ENCODE data around the gene SPAG6.
A peak's percentile ranks its signal among the peaks of the same experiment; 100 is the strongest.
"Not testable (repeated sequence)": the region's sequence is repeated elsewhere in the genome, so short reads cannot be mapped to it uniquely, and the experiment has no call there.

Gene SPAG6

DNA sequence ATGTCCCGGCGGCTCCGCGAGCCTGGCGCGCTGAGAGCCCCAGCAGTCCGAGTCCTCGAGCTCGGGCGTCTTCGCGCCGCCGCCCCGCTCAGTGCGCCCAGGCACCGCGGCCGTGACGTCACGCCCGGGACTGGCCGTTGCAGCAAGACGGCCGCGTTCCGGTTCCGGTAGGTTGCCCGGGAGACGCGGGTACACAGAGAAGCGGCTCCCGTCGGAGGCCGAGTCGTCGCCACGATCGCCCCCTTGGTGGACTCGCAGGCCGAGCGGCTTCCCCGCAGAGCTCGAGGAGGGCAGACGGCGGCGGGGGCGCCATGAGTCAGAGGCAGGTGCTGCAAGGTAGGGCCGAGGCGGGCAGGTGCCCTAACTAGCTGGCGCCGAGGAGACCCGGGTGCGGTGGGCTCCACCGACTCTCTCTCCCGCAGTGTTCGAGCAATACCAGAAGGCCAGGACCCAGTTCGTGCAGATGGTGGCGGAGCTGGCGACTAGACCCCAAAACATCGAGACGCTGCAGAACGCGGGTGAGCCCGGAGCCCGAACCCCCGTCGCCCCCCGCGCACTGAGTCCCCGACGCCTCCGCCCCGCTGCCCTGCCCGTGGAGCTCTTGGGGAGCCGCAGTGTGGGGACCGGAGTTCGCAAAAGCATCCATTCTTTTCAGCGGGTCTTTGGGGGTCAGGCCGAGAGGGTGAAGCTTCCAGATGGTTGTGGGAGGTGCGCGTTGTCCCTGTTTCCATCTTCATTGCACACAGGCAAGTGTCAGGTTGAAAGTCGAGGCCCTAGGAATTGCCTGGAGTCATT lies at the start of gene SPAG6:
Gene SPAG6, plus strand, starts transcription at position 196 of the 795 bp plus-strand sequence. Its CDS starts 116 bp downstream, at position 312.
- DNase-seq (ENCODE audit: low spot score) = no peak

DNA sequence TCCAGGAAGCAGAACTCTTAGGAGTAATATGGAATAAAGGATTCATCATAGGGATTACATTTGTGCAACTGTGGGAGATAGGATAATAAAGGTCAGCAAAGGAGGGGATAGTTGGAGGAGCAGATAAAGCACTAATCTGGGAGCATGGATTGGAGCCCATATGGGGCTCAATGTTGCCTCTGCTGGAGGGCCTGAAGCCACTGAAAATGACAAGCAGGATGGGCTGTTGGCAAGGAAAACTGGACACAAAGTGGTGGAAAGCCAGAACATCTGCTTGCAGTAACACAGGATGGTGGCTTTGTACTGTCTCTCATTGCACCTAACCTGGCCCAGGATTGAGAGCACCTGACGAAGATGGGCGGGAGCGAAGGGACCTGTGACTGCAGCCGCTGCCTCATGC lies 44.1 kb upstream of the SPAG6 start:
- DNase-seq (ENCODE audit: low spot score) = no peak

DNA sequence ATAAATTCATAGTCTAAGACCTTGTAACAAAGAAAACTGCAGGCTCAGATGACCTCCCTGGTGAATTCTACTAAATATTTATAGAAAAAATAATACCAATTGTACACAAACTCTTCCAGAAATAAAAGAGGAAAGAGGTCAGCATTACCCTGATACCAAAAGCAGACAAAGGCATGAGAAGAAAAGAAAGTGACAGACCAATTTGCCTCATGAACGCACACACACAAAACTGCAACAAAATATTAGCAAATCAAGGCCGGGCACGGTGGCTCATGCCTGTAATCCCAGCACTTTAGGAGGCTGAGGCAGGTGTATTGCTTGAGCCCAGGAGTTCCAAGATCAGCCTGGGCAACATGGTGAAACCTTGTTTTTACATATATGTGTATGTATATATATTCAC lies 41.8 kb upstream of the SPAG6 start:
- no peak for DNase-seq (ENCODE audit: low spot score)

DNA sequence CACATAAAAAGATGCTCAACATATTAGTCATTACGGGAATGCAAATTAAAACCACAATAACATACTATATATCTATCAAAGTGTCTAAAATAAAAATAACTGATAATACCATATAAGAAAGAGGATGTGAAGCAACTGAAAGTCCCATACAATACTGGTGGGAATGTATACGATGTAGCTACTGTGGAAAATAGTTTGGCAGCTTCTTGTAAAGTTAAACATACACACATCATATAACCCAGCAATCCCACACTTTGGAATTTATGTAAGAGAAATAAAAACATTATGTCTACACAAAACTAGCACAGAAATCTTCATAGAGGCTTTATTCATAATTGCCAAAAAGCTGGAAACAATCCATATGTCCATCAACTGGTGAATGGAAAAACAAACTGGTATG lies 39.6 kb upstream of the SPAG6 start:
- DNase-seq (ENCODE audit: low spot score) = no peak

DNA sequence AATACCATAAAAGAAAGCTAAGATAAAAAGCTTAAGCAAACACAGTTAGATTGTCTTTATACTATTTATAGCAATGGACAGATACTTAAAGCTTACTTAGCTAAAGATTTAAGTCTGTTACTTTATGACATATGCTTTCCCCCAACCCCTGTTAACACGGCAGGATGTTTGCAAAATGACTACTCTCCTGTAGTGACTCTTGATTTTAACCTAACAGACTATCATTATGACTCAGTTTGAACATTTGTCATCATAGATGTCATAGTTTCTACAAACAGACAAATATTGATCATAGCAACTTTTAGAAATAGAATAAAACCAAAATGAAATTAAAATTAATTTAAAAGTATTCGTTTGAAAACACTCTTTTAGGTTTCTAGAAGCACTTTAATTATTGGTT lies 36.9 kb upstream of the SPAG6 start:
- peak; percentile 57 for DNase-seq (ENCODE audit: low spot score)

DNA sequence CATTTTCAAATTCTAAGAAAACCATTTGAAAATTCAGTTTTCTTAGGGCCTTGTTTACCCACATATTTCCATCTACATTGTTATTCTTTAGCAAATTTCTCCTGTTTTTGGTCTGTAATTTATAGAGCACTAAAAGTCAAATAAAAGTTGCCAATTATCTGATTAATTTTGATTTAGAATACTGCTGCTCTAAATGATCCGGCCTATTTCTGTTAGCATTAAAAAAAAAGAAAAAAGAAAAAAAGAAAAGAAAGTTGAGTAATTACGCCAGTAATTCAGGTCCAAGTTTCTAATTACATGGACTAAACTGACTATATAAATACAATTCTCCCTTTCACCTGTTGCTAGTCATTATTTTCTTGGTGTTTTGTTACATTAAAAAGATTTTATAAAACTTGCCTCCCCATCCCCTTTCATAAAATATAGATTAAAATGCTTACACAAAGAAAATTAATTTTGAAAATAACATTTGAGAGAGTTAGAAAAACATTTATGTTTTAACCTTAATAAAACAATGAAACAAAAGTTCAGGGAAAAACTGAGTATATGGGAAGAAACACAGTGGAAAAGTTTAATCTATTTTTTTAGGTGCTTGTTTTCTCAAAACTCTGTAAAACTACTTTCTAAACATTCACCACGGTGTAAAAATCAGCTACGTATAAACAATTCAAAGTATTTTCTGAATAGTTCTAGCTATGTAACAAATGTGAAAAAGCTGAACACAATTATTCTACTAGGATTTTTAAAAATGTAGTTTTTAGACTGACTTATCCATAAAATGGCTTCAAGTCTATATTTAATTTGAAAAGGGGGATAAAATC lies 35.9 kb upstream of the SPAG6 start:
- DNase-seq (ENCODE audit: low spot score) = no peak

DNA sequence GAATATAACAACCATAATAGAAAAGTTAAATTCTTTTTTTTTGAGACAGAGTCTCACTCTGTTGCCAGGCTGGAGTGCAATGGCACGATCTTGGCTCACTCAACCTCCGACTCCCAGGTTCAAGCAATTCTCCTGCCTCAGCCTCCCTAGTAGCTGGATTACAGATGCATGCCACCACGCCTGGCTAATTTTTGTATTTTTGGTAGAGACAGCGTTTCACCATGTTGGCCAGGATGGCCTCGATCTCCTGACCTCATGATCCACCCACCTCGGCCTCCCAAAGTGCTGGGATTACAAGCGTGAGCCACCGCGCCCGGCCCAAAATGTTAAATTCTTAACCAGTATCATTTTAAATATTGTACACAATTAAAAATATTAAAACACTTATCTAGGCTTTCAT lies 35.3 kb upstream of the SPAG6 start:
- DNase-seq (ENCODE audit: low spot score) = not testable (repeated sequence)

DNA sequence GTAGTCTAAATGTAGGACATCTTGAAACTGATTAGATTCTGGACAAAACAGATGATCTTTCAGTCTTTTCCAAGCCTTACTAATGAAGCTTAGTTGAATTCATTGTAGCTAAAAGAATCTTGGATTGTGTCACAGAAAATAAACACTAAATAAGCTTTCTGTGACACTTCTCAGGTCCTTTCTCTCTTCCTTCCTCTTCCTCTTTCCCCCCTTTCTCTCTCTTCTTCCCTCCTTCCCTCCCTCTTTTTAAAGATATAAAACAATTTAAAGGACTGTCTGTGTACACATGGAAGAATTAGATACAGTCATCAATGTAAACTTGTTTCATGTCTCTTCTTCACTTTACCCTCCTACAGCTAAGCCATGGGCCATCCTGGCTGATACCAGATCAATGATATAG lies 34.4 kb upstream of the SPAG6 start:
- DNase-seq (ENCODE audit: low spot score) = no peak

DNA sequence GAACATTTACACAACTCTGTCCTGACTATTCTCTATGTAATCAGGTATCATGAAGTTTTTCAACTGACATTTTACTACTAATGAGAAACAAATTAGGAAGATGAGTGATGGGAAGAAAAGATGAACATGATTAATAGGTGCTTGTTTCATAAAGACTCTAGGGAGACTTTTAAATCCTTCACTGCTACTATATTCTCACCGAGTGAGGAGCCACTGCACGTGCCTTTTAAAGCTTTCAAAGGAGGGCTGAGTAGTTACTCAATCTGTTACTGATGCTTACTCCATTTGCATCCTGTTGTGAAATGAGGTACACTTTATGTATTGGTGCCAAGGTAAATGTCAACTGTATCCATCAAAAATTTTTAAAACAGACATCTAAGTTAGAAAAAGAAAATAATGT lies 30.4 kb upstream of the SPAG6 start:
- no peak for DNase-seq (ENCODE audit: low spot score)

DNA sequence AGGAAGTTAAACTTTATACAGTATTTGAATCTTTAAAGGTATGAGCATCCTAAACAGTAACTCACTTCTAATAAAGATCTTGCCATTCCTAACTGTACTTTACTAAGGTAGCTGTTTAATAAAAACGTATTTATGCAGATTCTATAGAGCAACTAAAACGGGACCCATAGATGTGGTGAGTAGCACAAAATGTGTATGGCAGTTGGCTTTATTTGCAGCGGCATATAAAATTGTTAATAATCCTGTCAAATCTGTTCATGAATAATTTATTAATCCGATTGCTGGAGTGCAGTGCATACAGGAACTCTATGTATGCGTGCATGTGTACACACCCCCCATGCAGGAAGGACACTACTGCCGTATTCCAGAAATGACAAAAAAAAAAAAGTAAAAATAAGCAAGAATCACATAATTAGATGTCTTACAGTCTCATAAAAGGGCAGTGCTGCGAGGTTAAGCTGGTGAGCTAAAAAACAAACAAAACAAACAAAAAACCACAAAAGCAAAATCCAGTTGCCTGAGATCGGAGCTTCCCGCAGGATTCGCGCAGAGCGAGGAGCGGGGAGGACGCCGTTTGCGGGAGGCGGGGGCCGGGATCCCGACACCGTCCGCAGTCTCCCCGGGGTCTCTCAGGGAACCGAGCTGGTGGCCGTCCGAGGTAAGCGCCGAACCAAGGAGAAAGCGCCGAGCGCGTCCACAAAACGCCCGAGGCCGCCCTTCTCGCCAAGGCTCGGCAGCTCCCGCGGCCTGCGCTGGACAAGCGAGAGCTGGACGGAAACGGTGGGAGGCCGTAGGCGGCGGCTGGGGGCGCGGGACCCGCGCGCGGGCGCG lies 29.6 kb upstream of the SPAG6 start:
- DNase-seq (ENCODE audit: low spot score) = peak; percentile 64

DNA sequence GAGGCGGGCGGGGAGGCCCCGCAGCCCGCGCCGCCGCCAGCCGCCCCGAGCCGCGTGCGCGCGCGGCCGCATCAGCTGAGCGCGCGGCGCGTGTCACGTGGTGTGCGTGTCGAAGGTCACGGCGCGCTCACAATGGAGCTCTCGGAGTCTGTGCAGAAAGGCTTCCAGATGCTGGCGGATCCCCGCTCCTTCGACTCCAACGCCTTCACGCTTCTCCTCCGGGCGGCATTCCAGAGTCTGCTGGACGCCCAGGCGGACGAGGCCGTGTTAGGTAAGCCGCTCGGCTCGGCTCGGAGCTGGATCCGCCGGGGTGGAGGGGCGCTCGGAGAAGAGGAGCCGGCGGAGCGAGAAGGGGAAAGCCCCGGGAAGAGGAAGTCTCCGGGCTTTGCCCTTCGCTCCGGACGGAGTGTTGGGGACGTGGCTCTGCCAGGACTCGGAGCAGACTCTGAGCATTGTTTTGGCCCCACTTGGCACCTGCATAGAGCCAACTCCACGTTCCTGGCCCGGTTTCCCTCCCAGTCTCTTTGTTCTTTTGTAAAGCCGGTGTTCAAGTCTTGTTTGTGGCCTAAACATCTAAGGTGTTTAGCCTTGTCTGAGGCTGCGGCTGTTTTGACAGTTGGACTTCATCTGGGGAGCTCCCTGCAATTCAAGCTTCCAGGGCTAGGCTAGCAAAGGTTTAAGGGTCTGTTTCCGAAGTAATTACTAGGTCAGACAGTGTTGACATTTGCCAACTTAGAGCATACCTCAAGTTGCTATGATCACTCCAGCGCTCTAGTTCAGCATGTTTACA lies 28.8 kb upstream of the SPAG6 start, which contains the start of gene COMMD3:
Gene COMMD3, plus strand, starts transcription at position 103 of the 790 bp plus-strand sequence. Its CDS starts 30 bp downstream, at position 133.
- peak; percentile 78 for DNase-seq (ENCODE audit: low spot score)

DNA sequence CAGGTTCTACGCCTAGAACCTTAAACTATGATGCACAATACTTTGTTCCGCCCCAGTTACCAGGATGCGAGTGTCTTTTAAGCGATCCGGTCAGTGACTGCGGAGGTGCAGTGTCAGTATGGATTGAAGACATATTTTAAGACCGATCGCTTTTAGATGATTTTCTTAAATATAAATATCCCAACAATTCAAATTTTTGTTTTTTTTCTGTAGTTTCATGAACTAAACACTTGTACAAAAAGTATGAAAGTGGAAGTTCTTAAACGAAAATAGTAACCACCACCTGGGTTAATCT lies 28.3 kb upstream of the SPAG6 start:
- DNase-seq (ENCODE audit: low spot score) = no peak

DNA sequence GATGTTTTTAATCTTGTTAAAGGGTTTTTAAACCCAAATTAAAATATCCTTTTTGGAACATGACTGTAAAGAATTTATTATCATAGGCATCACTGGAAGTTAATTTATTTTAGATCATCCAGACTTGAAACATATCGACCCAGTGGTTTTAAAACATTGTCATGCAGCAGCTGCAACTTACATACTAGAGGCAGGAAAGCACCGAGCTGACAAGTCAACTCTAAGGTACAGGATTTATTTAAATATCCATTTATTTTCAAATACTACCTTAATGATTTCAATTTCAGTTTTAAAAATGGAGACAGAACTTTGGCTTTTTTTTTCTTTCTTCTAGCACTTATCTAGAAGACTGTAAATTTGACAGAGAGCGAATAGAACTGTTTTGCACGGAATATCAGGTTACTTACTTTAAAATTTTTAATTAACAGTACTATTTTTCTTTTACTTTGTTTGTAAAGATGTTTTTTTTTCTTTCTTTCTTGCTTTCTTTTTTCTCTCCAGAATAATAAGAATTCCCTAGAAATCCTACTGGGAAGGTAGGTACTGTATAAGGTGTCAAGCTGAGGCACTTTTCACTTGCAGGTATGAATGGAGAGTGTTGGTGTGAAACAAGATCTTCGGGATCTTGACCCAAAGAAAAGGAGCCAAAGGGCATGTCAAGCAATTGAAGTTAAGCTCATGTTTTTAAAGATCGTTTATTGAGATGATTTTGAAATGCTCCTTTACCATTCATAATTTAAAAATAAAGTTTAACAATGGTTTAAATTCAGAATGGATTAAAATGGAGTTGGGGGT lies 27.3 kb upstream of the SPAG6 start:
- no peak for DNase-seq (ENCODE audit: low spot score)

DNA sequence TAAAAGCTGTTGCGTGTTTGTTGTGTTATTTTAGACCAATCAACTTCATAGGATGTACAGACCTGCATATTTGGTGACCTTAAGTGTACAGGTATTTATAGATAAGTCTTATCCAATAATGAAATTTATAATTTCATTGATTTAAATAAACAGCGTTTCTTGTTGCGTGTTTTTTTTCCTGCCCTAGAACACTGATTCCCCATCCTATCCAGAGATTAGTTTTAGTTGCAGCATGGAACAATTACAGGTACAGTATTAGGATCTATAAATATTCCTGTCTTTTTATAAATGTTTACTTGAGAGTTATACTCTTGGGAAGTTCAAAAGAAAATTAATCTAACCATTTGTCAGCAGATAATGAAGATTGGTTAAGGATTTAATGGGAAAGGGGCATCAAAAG lies 26.5 kb upstream of the SPAG6 start:
- DNase-seq (ENCODE audit: low spot score) = no peak

DNA sequence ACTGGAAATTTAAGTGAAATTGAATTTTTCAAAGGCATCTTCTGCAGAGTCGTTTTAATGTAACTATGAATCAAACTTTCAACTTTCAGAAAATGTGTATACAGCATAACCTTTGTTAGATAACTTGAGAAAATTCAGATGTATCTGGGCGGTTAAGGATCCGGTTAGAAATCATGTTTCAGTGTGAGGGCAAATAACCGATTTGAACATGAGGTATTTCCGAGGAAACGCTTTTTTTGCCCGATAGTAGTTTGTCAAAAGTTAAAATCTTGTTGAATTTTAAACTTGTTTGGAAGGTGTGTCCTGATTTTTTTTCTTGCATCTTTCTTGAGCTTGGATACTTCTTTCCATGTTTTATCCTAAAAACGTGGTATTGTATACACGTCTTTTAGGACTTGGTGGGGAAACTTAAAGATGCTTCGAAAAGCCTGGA lies 25.7 kb upstream of the SPAG6 start:
- no peak for DNase-seq (ENCODE audit: low spot score)

DNA sequence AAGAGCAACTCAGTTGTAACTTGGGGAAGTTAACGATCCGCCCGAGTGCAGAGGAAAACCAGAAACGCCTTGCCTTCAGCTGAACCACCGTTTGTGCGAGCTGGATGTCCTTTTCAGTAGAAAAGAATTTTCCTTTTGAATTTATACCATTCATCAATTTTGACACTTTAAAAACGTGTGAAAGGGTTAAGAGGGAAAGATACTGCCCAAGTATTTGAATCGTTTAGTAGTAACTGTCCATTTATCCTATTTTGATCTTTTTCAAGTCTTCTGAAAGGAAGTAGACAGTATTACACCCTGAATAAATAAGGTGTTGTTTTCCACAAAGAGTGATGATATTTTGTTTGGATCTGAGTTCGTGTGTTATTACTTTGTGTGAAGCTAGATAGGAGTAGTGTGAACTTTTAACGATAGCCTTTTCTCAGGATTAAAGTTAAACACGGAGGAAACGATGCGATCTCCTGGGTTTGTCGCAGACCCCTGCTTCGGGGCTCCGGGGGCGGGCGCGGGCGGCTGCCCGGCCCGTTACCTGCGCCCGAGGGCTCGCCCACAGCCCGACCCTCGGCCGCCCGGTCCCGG lies 25.2 kb upstream of the SPAG6 start:
- DNase-seq (ENCODE audit: low spot score) = no peak

DNA sequence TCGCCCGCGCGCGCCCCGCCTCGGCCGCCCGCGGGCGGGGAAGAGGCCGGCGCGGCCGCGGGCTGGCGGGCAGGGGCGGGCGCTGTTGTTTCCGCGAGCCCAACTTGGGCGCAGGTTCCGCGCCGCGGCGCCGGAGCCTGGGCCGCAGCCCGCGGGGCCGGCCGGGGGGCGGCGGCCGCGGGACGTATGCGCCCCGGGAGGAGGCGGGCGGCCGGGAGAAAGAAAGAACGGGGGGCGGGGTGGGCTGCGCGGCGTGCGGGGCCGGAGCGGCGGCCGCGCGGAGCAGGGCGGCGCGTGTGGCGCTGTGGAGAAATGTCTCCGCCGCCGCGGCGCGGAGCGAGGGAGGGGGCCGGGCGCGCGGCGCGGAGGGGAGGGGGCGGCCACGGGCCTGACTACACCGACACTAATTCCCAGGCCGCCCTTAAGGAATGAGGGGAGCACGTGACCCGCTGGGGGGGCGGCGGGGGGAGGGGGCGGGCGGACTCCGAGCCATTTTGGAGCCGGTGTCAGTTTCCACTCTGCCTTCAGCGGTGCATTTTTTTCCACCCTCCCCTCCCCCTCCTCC lies 24.6 kb upstream of the SPAG6 start, which contains the start of gene BMI1:
Gene BMI1, plus strand, starts transcription at position 509 of the 565 bp plus-strand sequence. CDS start 5,351 bp downstream, outside the sequence.
- DNase-seq (ENCODE audit: low spot score) = peak; percentile 89

DNA sequence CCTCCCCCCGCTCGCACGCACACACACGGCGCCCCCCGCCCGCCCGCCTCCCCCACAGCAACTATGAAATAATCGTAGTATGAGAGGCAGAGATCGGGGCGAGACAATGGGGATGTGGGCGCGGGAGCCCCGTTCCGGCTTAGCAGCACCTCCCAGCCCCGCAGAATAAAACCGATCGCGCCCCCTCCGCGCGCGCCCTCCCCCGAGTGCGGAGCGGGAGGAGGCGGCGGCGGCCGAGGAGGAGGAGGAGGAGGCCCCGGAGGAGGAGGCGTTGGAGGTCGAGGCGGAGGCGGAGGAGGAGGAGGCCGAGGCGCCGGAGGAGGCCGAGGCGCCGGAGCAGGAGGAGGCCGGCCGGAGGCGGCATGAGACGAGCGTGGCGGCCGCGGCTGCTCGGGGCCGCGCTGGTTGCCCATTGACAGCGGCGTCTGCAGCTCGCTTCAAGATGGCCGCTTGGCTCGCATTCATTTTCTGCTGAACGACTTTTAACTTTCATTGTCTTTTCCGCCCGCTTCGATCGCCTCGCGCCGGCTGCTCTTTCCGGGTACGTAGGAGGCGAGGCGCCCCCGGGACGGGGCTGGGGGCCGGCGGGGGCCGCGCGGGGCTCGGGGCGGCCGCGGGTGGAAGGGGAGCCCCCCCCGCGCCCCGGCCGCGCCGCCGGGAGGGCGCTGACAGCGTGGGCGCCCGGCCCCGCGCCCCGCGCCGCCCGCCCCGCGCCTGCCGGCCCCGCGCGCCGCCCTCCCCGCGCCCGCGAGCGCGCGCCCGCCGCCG lies 24.0 kb upstream of the SPAG6 start:
- DNase-seq (ENCODE audit: low spot score) = peak; percentile 71
